Measurements from ENCODE around the gene CEP290. TPM values are rescaled to one million over a fixed set of nuclear protein-coding genes. Genes with fewer than 3 reads are reported as not detected.

CEP290 gene
- total and polyA plus RNA-seq, 2 of the 13 experiments (the other 11 are each of a cell fraction or from before 2014, with no cell fraction given), result 2.4 to 10.8 TPM

DNA sequence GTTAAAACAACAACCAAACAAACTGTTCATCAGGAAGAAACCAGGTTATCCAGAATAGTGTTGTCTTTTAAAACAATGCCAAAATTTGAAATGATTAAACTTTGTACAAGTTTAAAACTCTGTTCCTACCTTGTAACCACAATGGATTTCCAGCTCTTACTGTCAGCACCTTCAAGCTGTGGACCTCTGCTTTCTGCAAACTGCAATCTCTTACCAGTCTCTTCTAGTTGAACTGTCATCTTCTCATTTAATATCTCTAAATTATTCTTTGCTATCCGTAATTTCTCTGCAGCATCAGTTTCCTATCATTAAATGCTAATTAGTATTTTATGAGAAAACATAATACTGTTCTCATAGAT lies 83.2 kb downstream of the CEP290 start:
- no peaks in the 10 kb centered on the region for H4K20me1 ChIP-seq (ENCODE audit: insufficient read depth, low read length)
- ATAC-seq (no peak), DNase-seq (ENCODE audit: low spot score) (no peak), FAIRE-seq (no peak)
- no peak overlapping the region for H3K4me3 ChIP-seq (replicated peaks in 1 of 3; ENCODE audit: insufficient read depth in 1 of 3, low read depth in 2 of 3, low read length in 3 of 3)
- peaks cover 3 to 10% of the 10 kb centered on the region in 2 experiments; a peak in 2 of 5 replicates for H3K36me3 ChIP-seq (replicated peaks in 1 of 2; ENCODE audit: control insufficient read depth in 1 of 2, insufficient read depth in 2 of 2, low read length in 2 of 2)
- H3K27ac ChIP-seq (ENCODE audit: extremely low read length, insufficient read depth, low read length), result no peak overlapping the region
- ChIA-PET POLR2A (no interaction called here), CTCF (ENCODE audit: low intra/inter-chr PET ratio, low total read pairs) (no interaction called here)
- no peaks in the 10 kb centered on the region for H3K79me2 ChIP-seq (ENCODE audit: insufficient read depth, low read length)
- no peaks in the 10 kb centered on the region for H3K9me3 ChIP-seq (ENCODE audit: low read length)
- WGBS (ENCODE audit: low lambda C conversion rate), result 96% methylated on average over 1 of the region's 1 CpG
- H3K4me2 ChIP-seq (ENCODE audit: low read depth, low read length), result no peak overlapping the region
- H3K9ac ChIP-seq (ENCODE audit: insufficient read depth, low read depth, low read length), result no peak overlapping the region
- no TSS peak for BruUV-seq (replicated peaks)
- in situ Hi-C loops (cut with HindIII; ENCODE audit: extremely low pct_ligation_motif_present, low pct_unique_long_range_greater_than_20kb), result no loop called here
- no peaks in the 10 kb centered on the region for H3K27me3 ChIP-seq (ENCODE audit: control insufficient read depth in 1 of 2, insufficient read depth in 2 of 2, low read length in 2 of 2)
- no peak for TF ChIP-seq HNF1B (CRISPR knock-in tag; IDR thresholded peaks at IDR 0.05)
- TF ChIP-seq PITX1 (CRISPR knock-in tag; IDR thresholded peaks at IDR 0.05), result no peak
- intact Hi-C loops (cut with micrococcal nuclease; ENCODE audit: unreplicated experiment), result no loop called here
- H2AFZ ChIP-seq (ENCODE audit: low read length), result no peak overlapping the region
- H3K4me1 ChIP-seq (ENCODE audit: insufficient read depth, low read length), result no peaks in the 10 kb centered on the region

- no TSS peak for BruUV-seq (replicated peaks)
- FAIRE-seq, result no peak
- no peaks in the 10 kb centered on the region for H3K9me3 ChIP-seq (ENCODE audit: low read length)
- H3K4me1 ChIP-seq (ENCODE audit: insufficient read depth, low read length), result no peaks in the 10 kb centered on the region
- no peak for DNase-seq (ENCODE audit: low spot score)
- in situ Hi-C loops (cut with HindIII; ENCODE audit: extremely low pct_ligation_motif_present, low pct_unique_long_range_greater_than_20kb), result no loop called here
- CTCF ChIA-PET (ENCODE audit: low intra/inter-chr PET ratio, low total read pairs), result no interaction called here
- no peak overlapping the region for H2AFZ ChIP-seq (ENCODE audit: low read length)
- WGBS (ENCODE audit: low lambda C conversion rate), result over 99% methylated on average over 4 of the region's 4 CpGs
- ATAC-seq, result no peak
- no peaks in the 10 kb centered on the region for H3K79me2 ChIP-seq (ENCODE audit: insufficient read depth, low read length)
- no peak overlapping the region for H3K4me2 ChIP-seq (ENCODE audit: low read depth, low read length)
- POLR2A ChIA-PET, result no interaction called here
- H3K36me3 ChIP-seq (replicated peaks in 1 of 2; ENCODE audit: control insufficient read depth in 1 of 2, insufficient read depth in 2 of 2, low read length in 2 of 2), result peaks cover 3 to 10% of the 10 kb centered on the region in 2 experiments; a peak in 2 of 5 replicates
- H4K20me1 ChIP-seq (ENCODE audit: insufficient read depth, low read length), result no peaks in the 10 kb centered on the region
- H3K27ac ChIP-seq (ENCODE audit: extremely low read length, insufficient read depth, low read length), result no peak overlapping the region
- intact Hi-C loops (cut with micrococcal nuclease; ENCODE audit: unreplicated experiment), result no loop called here
- H3K9ac ChIP-seq (ENCODE audit: insufficient read depth, low read depth, low read length), result no peak overlapping the region
- H3K27me3 ChIP-seq (ENCODE audit: control insufficient read depth in 1 of 2, insufficient read depth in 2 of 2, low read length in 2 of 2), result no peaks in the 10 kb centered on the region
- H3K4me3 ChIP-seq (replicated peaks in 1 of 3; ENCODE audit: insufficient read depth in 1 of 3, low read depth in 2 of 3, low read length in 3 of 3), result no peak overlapping the region
- TF ChIP-seq ISX (CRISPR knock-in tag; conservative IDR thresholded peaks at IDR 0.05) (no peak), ZBTB21 (CRISPR knock-in tag; IDR thresholded peaks at IDR 0.05) (no peak), ZSCAN9 (CRISPR knock-in tag; IDR thresholded peaks at IDR 0.05; ENCODE audit: borderline replicate concordance) (no peak), SCMH1 (CRISPR knock-in tag; IDR thresholded peaks at IDR 0.05; ENCODE audit: borderline replicate concordance) (no peak), ZNF615 (CRISPR knock-in tag; IDR thresholded peaks at IDR 0.05; ENCODE audit: borderline replicate concordance) (no peak), ZNF546 (CRISPR knock-in tag; conservative IDR thresholded peaks at IDR 0.05) (no peak), ZNF670 (CRISPR knock-in tag; IDR thresholded peaks at IDR 0.05; ENCODE audit: borderline replicate concordance) (no peak), ZFY (CRISPR knock-in tag; IDR thresholded peaks at IDR 0.05) (no peak), SNRNP70 (IDR thresholded peaks at IDR 0.05; ENCODE audit: low read depth, low read length) (no peak), GMEB1 (CRISPR knock-in tag; IDR thresholded peaks at IDR 0.05; ENCODE audit: borderline replicate concordance) (no peak), PHF5A (CRISPR knock-in tag; IDR thresholded peaks at IDR 0.05; ENCODE audit: low read depth, unreplicated experiment) (no peak), ZNF709 (CRISPR knock-in tag; IDR thresholded peaks at IDR 0.05) (no peak)
- TF ChIP-seq, protein P1, sequence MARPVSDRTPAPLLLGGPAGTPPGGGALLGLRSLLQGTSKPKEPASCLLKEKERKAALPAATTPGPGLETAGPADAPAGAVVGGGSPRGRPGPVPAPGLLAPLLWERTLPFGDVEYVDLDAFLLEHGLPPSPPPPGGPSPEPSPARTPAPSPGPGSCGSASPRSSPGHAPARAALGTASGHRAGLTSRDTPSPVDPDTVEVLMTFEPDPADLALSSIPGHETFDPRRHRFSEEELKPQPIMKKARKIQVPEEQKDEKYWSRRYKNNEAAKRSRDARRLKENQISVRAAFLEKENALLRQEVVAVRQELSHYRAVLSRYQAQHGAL (CRISPR knock-in tag; IDR thresholded peaks at IDR 0.05; ENCODE audit: not compliant biosample characterization), result no peak
These were observed 83.7 kb downstream of the CEP290 start for GRCh38 chr12:88057994-88058718.
